Measurements from ENCODE around the gene STT3B.
A peak's percentile ranks its signal among the peaks of the same experiment; 100 is the strongest.

Gene STT3B

DNA sequence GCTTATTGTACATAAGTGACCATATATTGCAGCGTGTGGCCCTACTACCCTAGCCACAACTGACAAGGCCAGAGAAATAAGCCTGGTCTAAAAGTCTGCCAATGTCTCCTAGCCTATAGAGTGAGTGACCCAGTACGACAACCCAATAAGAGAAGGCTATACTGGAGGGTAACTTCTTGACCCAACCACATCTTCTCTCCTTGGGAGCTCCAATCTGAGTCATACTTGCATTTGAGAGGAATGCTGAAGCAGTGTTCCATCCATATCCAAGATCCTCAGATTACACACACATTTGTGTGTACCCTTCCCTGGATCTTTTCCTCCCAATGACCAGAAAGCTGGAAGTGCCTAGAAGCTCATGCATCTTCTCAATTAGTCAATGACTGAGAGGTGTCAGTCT, 11.3 kb upstream of the STT3B start:
- DNase-seq = no peak

DNA sequence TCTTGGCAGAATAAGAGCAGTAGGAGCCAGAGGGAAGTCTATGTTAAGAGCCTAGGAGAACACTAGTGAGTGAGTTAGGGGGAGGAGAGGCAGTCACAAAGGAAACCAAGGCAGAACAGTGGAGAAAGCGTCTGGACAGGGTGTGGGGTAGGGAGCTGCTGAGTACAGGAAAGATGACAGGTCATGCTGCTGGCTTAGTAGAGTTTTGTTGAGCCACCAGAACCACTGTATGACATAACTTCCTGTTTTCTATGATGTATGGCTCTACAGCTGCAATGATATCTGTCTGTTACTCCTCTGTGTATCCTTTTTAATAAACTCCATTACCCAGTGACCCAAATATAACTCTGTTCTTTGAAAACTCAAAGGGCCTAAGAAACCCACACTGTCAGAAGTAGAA, 10.6 kb upstream of the STT3B start:
- DNase-seq = peak; percentile 3 to 96

DNA sequence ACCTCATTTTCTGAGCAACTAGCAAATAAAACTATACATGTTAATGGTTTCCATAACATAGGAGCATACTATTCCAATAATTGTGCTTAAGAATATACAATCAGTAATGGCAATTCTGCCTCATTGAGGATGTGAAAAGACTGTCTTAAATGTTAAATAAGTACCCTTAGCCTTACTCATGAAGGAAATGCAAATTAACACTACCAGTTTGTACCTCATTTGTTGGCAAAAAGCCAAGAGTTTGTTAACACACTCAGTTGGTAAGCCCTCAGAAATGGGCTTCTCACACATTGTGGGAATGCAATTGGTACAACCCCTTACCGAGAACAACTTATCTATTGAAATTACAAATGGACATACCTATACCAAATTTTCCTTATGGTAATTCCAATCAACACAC, 9.2 kb upstream of the STT3B start:
- no peak for DNase-seq

DNA sequence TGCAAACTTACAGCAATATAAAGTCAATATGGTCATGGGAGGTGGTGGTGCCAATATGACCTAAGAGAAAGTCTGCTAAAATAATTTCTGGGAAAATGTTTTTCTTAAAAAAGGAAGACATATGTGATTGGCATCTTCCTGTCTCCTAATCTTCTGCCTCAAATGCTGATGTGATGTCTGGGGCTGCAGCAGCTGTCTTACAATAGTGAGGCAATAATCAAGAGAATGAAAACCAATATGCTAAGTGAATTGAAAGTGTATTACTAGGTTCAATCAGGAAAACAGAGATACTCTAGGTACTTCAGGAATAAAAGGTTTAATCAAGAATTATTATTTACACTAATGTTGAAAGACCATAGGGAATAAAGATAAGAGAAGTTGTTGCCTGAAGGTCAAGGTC, 7.2 kb upstream of the STT3B start:
- no peak for DNase-seq

DNA sequence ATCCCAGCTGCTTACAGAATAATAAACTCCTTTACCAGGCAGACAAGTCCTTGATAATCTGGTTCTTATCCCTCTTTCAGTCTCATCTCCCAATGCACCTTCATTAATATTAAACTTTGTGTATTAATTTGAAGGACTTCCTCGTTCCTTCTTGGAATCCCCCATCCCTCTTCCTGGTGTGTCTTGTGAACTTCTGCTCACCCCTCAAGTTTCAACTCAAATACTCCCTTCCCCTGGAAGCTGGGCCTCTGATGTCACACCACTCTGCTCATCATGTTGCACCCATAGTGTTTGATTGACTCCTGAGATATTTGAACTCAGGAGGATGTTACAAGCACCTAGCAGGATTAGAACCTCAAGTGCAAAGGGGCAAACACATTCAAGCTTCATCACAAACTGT, 3.3 kb upstream of the STT3B start:
- DNase-seq = no peak

DNA sequence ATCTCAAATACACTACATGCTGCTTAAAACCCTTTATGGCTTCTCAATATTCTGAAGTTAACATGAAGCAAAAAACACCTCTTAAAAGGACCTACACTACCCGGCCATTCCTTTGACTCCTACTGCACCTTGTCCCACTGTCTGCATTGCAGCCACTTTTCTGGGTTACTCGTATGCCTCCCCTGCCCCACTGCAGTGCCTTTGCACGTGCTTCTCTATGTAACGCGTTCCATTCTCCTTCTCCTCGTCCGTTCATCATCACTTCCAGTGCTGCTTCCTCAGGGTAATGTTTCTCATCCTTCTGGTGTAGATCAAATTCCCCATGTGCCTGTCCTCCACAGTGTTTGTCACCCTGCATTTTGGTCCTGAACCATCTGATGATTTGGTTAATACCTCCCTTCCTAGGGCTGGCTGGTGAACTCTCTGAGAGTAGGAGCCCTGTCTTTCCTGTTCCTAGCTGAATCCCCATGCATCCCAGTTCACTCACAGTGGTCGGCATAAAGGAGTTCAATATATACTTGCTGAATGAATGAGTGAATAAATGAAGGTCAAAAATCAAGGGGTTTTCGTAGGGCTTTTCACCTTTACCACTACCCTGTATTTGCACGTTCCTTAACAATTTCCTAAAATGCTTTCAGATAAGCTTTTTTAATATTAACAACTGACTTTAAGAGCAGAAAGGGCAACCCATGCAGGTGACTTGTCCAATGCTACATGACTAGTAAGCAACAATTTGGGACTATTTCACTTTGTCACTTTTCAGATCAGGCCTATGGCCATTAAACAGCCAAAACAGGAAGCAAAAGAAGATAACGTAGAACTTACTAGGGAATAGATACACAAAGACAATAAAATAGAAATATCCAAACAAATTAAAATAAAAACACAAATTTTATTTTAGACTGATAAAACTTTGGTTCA, 2.4 kb upstream of the STT3B start:
- DNase-seq = no peak

DNA sequence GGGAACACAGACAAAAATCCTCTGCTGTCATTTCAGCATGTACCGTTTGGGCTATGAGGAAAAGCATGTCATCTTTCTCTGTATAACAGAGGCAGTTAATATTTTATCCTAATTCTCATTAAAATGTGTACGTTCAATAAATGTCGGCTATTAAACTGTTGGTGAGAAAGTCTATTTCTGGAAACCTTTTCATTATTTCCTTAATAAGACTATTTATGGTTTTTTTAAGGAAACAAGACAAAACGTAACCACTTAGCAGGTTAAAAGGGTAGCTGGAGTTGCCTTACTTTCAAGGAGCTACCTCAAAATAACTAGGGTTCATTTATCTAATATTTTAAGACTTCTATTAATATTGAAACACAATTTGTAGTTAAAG, 1.8 kb upstream of the STT3B start:
- no peak for DNase-seq

DNA sequence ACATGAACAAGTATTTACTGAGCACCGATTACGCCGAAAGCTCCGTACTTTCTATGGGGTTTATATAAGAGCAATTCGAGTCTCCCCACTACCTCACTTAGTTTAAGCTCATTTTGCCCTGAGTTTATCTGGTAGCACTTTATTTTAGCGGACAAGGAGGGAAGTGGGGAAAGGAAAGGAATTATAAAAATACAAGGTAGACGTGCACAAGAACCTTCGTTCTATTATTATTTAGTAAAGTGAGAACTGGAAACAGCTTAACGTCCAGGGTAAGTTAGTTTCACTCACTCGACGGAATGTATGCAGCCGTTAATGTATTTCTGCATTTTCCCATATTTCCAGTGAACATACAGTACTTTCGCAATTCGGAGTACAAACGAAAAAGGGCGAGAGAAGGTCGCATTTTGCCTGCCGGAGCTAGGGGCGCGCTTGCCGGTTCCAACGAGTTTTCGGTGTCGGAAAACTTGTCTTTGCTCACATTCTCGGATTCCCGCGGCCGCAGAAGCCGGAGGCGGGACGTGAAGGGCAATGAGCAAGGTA, 1.2 kb upstream of the STT3B start:
- DNase-seq = no peak

DNA sequence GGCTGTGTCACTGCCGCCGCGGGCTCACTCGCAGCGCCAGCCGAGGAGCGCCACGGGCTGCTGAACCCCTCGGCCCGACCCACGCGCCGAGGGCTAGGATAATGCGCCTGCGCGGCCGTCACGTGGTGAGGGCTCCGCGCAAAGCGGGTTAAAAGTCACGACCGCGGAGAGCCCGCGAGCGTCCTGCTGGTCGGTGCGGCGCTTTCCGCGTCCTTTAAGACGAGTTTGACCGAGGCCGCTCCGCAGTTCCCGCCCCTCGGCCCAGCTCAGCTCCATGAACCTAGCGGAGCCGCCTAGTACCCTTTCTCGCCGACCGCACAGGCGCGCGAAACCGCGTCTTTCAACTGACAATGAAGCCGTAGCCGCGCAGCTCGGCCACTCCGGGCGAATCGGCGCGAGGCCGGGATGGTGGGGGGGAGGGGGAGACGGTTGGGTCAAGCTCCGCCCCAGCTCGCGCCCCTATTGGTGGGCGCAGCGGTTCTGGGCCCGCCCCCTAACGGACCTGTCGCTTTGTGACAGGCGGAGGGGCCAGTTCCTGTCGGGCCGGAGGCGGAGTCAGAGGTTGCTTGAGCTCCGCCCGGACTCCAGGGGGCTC, 636 bp upstream of the STT3B start:
- DNase-seq = peak; percentile 98 to 99

DNA sequence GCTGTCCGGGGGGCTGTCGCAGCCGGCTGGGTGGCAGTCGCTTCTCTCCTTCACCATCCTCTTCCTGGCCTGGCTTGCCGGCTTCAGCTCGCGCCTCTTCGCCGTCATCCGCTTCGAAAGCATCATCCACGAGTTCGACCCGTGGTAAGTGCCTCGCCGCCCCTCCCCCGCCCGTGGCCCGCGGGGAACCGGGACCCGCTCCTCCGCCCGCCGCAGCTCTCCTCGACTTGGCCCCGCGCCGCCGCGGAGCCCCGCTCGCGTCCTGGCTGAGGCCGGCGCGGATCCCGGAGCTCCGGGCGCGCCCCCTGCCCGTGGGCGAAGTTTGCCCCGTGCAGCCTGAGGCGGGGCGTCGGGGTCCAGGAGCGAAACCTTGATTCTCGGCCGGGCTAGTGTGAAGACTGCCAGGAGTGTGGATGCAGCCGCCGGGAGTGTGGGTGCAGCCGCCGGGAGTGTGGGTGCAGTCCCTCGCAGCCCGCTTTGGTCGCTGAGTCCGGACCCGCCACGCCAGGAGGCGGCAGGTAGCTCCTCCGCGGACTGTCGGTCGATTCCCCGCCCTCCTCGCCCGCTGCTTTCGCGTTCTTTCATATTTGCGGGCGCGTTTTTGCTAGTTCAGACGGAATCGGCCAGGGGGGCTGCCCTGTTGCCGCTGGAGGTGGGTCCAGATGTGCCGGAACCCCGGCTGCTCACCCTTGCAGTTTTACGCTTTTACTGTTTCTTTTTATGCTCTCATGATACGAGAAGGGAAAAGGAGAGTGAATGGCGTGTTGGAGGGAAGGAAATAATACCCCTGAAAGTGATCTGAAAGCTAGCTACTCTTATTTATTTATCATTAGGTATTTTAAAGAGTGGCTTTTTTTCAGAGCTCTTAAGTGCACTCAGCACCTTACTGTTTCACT, 692 bp downstream of the STT3B start:
- peak in 1 of 2 donors; percentile 61 for DNase-seq

DNA sequence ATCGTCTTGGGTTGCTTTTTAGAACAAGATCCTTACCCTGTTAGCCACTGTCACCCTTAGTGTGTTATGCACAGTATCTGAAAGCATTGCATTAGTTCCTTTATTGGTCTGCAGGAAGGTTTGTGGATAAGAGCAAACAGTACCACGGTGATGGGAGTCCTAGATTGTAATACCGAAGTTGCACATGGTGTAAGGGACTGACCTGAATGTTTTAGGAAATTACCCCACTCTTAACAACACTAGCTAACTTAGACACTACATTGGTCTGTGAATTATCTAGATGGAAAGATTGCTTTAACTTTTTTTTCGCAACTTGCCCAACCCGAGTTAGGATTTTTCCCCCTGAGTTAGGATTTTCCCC, 1.3 kb downstream of the STT3B start:
- DNase-seq = peak in 1 of 2 donors; percentile 16

DNA sequence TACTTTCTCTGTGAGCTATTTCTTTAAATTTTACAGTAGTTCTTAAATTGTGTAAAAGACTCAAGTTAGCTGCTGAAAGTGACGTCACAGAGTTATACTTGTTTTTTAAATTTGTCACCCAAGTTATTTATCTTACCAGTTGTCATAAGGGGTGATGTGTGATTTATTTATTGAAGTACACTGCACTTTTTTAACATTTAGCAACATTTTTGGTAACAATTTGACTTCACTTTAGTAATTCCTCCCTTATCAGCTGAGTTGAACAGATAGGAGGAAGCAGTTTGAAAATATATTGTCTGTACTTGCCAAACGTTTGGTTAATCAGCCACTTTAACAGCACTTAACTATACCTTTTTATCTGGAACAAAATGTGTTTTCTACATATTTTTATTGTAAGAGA, 3.8 kb downstream of the STT3B start:
- DNase-seq = no peak

DNA sequence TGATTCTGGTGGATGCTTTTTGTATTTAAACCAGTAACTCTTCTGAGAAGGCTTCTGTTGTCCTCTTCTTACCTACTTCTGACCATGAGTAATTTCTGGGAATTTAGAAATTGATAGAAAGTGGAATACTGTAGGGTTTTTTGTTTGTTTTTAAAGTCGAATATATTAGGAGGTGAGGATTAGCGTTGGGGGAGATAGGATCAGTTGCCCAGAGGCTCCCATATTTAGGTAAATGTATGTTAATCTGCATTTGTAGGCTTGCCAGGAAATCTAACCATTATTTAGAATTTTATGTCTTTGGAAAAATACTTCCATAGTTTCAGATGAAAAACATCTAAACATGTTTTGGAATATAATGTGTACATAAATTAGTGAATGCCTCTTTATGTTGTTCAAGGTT, 6.1 kb downstream of the STT3B start:
- no peak for DNase-seq

DNA sequence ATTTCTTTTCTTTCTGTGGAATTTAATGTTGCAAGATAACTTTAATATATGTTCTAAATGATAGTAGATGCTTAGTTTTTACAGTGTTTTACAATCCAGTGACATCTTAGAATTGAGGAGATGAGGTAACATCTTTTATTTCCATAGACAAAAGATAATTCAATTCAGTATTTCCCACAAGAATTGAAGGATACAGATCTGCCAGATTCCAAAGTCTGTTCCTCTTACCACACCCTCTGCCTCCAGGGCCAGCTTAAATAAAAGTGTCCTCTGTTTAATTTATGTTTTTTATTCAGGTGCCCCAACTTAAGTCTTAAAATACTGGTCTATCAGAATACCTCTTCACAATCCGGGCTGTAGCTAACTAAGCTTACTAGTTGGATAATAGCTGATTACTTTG, 6.5 kb downstream of the STT3B start:
- DNase-seq = no peak

DNA sequence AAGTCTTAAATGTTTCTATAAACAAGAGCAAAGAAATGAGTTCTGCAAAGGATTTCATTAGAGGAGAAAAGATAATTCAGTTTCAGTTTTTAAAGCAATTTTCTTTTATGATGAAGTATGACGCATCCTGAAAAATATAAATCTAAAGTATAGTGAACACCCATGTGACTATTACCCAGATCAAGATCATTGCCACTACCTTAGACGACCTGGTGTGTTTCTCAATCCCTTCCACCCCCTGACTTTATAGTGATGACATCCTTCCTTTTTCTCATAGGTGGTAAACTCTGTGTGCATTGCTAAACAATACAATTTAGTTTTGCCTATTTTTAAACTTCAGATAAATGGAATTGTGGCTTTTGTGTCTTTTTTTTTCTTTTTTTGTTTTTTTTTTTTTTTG, 8.4 kb downstream of the STT3B start:
- no peak for DNase-seq

DNA sequence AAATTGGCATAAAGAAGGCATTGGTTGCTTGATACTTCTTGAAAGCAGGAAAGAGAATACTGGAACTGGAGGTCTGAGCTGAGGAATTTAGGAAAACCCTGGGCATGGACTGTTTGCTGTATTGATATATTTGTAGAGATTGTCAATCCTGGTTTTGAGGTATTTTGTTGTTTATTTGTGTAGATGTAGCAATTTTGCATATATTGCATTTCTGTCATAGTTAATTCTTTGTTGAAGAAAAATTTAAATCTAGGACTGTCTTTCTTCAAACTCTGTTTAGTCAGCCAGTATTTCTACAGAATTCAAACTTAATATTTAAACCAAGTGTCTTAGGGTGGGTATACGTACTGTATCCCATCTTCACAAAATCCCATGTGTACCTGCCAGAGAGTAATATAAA, 9.5 kb downstream of the STT3B start:
- DNase-seq = no peak

DNA sequence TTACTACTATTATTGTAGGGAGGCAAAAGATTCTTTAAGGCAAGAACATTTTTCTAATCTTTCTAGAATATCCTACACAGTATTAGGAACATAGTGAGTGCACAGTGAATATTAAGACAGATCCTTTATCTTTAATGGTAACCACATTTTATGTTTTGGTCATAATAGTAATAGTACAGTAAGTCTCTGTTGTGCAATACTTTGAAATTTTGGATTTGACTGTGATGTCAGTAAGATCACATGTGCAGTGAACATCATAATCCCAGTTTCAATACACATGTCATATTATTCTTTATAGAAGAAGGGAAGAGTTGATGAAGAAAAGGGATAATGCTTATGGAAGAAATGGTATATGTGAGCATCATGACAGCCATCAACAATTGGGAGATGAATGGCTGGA, 10.7 kb downstream of the STT3B start:
- DNase-seq = no peak

DNA sequence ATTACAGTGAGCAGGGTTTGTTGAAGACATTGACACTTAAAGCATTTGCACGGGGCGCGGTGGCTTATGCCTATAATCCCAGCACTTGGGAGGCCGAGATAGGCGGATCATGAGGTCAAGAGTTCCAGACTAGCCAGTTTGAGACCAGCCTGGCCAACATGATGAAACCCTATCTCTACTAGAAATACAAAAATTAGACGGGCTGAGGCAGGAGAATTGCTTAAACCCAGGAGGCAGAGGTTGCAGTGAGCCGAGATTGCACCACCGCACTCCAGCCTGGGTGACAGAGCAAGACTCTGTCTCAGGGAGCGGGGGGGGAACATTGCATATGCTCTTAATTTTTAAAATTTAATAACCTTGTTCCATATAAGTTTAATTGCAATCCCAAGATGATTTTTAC, 11.9 kb downstream of the STT3B start:
- DNase-seq = no peak

DNA sequence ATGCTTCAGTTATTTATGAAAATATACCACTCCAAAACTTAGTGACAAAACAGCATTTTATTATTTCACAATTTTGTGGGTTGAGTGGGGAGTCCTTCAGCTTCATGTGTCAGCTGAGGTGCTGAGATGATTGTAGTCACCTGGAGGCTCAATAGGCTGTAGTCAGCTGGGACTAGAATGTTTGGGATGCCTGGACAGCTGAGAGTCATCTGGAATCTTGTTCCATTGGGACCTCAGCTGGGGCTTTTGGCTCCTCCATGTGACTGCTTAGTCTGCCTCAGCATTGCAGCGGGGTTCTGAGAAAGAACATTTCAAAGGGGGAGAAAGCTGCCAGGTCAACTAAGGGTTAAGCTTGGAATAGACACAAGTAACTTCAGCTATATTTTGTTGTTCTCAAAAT, 13.4 kb downstream of the STT3B start:
- no peak for DNase-seq

DNA sequence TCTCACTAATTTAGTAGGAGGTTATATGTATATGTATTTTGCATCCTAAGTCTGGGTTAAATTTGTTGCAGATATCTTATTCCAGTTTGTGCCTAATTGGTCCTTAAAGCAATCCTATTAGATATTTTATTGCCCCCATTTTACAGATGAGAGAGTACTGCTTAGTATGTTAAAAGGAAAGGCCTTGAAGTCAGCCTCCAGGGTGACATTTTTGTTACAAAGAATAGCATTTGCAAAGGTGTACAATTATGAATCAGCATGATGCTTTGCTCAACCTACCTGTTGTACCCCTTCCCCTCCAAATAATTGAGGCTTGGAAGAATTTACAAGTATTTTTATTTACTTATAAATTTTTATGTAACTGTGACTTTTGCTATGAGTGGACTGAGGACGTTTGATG, 14.0 kb downstream of the STT3B start:
- DNase-seq = no peak

DNA sequence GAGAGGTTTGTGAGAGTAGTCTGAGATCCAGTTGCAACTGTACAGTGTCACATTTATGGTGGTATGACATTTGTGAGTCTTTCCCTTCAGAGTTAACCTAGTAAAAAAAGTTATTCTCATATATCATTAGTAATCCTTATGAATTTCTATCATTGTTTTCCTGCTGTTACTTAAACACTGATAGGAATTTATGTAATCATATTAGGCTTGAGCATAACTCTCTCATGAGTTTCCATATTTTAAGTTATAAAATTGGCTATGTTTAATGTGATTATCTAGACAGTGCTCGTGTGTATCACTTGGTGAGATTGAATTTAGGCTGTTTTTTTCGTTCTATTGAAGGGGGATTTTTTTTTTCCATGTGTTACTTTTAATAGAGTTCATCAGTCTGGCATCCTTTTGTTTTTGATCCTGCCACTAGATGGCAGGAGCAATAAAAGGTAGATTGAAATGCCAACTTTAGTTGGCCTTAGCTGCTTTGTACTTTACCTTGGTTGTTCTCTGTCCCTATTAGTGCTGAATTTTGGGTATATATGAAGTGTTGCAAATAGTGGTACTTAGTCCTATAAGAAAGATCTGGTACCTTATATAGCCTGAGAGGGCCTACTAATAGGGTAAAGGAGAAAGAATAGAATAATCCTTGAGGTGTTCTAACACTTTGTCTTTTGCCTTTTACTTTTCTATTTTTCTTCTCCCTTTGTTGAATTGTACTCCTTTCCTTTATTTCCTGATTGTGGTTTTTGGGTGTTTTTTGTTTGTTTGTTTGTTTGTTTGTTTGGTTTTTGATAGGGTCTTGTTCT, 17.9 kb downstream of the STT3B start:
- DNase-seq = peak in 1 of 2 donors; percentile 45

DNA sequence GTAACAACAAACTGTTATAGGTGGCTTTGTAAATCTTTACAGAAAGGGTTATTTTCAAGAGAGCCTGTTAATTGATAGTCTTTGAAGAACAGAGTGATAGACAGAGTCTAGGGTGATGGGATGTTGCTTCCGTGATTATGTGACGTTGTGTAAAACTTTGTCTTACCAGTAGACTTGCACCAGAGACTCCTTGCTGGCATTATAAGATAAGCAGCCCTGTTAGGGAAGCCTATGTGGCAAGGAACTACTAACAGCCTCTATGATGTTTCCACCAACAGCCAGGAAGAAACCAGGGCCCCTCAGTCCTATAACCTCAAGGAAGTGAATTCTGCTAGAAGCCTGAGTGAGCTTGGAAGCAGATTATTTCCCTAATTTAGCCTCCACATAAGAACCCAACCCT, 18.9 kb downstream of the STT3B start:
- DNase-seq = no peak

DNA sequence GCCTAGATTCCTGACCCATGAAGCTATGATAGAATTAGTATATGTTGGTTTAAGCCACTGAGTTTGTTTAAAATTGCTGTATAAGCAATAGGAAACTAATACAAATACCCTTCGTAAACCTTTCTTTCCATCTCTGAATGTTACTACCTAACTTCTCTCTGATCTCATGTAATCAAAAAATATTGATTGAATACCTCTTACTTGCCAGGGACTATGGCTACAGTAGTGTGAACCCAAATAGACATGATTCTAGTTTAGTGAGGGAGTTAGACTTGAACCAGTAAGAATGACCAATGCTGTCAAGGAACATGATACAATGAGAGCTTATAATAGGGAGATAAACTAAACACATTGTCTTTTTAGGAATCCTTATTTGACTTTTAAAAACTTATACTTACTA, 19.4 kb downstream of the STT3B start:
- no peak for DNase-seq
